Kidney epithelial cell (primary cell): Measurements from ENCODE around the gene CEP162. TPM values are rescaled to one million over a fixed set of nuclear protein-coding genes. Genes with fewer than 3 reads are reported as not detected.
"Not testable (repeated sequence)": the region's sequence is repeated elsewhere in the genome, so short reads cannot be mapped to it uniquely, and the experiment has no call there.

ENCODE experiments used
- DNase-seq: peaks from one replicate; pipeline ENCODE4 v3.0.0-alpha.2; 2010; ENCODE audit warnings: low read depth
- H3K27me3 ChIP-seq: 2 replicates; pipeline ENCODE4 v1.6.0; 2011; ENCODE audit warnings: low read length; ENCODE audit not compliant: control insufficient read depth, insufficient read depth
- H3K36me3 ChIP-seq: 2 replicates; pipeline ENCODE4 v1.5.1; 2011; ENCODE audit warnings: low read length; ENCODE audit not compliant: control insufficient read depth, insufficient read depth
- H3K4me3 ChIP-seq: 2 replicates; pipeline ENCODE4 v1.5.1; 2011; ENCODE audit warnings: low read depth, mild to moderate bottlenecking, control low read depth, low read length
- CTCF ChIP-seq: IDR thresholded peaks from 2 replicates; pipeline ENCODE4 v1.5.1; 2011; ENCODE audit warnings: mild to moderate bottlenecking, moderate library complexity, low read length, control low read depth, inconsistent platforms; ENCODE audit not compliant: insufficient read depth, poor library complexity, severe bottlenecking
- total RNA-seq: library from RNA; depleted of rRNA; stranded (reverse); fragments of >200 nt; gene quantifications from 2 replicates; pipeline ENCODE4 v1.2.3, GENCODE V29; 2015

The CEP162 gene
- total RNA-seq, 1 donor from 2014 or later: 6.3 TPM

- no peak for DNase-seq
- Histone ChIP-seq H3K36me3 (no peaks in the 10 kb centered on the region), H3K4me3 (no peak overlapping the region), H3K27me3 (no peaks in the 10 kb centered on the region)
- no peak for TF ChIP-seq CTCF
These were observed 5.0 kb downstream of the CEP162 start for GRCh38 chr6:84222426-84222825.

GRCh38 chr6:84220809-84221409 lies 6.5 kb downstream of the CEP162 start:
- no peak for DNase-seq
- H3K4me3 ChIP-seq: no peak overlapping the region
- no peaks in the 10 kb centered on the region for H3K27me3 ChIP-seq
- no peaks in the 10 kb centered on the region for H3K36me3 ChIP-seq
- peak; percentile 33 for TF ChIP-seq CTCF

- TF ChIP-seq CTCF: no peak
- DNase-seq: no peak
- Histone ChIP-seq H3K4me3 (no peak overlapping the region), H3K36me3 (no peaks in the 10 kb centered on the region), H3K27me3 (no peaks in the 10 kb centered on the region)
These were observed 9.4 kb downstream of the CEP162 start for GRCh38 chr6:84218091-84218490.

- Histone ChIP-seq H3K27me3 (no peaks in the 10 kb centered on the region), H3K36me3 (no peaks in the 10 kb centered on the region), H3K4me3 (no peak overlapping the region)
- no peak for TF ChIP-seq CTCF
- DNase-seq: no peak
These were observed 14.2 kb downstream of the CEP162 start for GRCh38 chr6:84213217-84213616.

GRCh38 chr6:84204011-84204410 lies 23.4 kb downstream of the CEP162 start:
- DNase-seq: no peak
- H3K4me3 ChIP-seq: no peak overlapping the region
- no peak for TF ChIP-seq CTCF
- H3K27me3 ChIP-seq: no peaks in the 10 kb centered on the region
- no peaks in the 10 kb centered on the region for H3K36me3 ChIP-seq

GRCh38 chr6:84199987-84200386 lies 27.5 kb downstream of the CEP162 start:
- not testable (repeated sequence) for H3K27me3 ChIP-seq, DNase-seq, H3K36me3 ChIP-seq, H3K4me3 ChIP-seq
